SK-N-SH (cell line): ENCODE measurements around the gene ITGAE. TPM values are rescaled to one million over a fixed set of nuclear protein-coding genes. Genes with fewer than 3 reads are reported as not detected.

ENCODE experiments used
- CTCF ChIA-PET: fragments of 300-600, 350-600 bp; formaldehyde crosslinking; extraction: SDS; loops from one replicate; lab custom pipeline; 2021; lab: Yijun Ruan, JAX
- POLR2A ChIA-PET: fragments of 350-600 bp; sonication (Branson Sonifier 250); formaldehyde crosslinking; extraction: SDS; loops from one replicate; lab custom pipeline; 2020; ENCODE audit warnings: antibody characterized with exemption, inconsistent platforms; lab: Yijun Ruan, JAX
- DNase-seq: peaks from one replicate; pipeline ENCODE4 v3.0.0; 2012
- H2AFZ ChIP-seq: fragments of 200-600 bp; sonication (generic); 2 replicates; pipeline ENCODE4 v1.8.1; 2016; ENCODE audit warnings: antibody characterized with exemption, mild to moderate bottlenecking, low read depth
- H3F3A ChIP-seq: fragments of 200-600 bp; sonication (generic); replicated peaks from 2 replicates; pipeline ENCODE3; 2016; ENCODE audit warnings: antibody characterized with exemption, mild to moderate bottlenecking; ENCODE audit not compliant: insufficient read depth
- H3K27ac ChIP-seq, 2 experiments: fragments of 200-500 bp in 1 of 2; fragments of 200-600 bp in 1 of 2; sonication (Bioruptor generic) in 1 of 2; sonication (generic), shearing (Covaris generic) in 1 of 2; 2 replicates each; pipeline versions ENCODE4 v1.5.1 to v1.6.1; 2014 to 2016; ENCODE audit warnings: low read depth in 2 of 2, inconsistent platforms in 1 of 2, low read length in 1 of 2, mild to moderate bottlenecking in 1 of 2, mixed read lengths in 1 of 2
- H3K27me3 ChIP-seq: fragments of 200-600 bp; sonication (generic), shearing (Covaris generic); 2 replicates; pipeline ENCODE4 v1.6.1; 2016; ENCODE audit warnings: mixed run types; ENCODE audit not compliant: insufficient read depth
- H3K36me3 ChIP-seq, 2 experiments: fragments of 200-500 bp in 1 of 2; fragments of 200-600 bp in 1 of 2; sonication (Bioruptor generic) in 1 of 2; sonication (generic) in 1 of 2; replicated peaks in 1 of 2; 2 replicates each; pipeline versions ENCODE3 to v1.5.1; 2014 to 2016; ENCODE audit warnings: low read length in 1 of 2, mild to moderate bottlenecking in 1 of 2; ENCODE audit not compliant: insufficient read depth in 2 of 2, control insufficient read depth in 1 of 2
- H3K4me1 ChIP-seq, 2 experiments: fragments of 200-500 bp in 1 of 2; fragments of 200-600 bp in 1 of 2; sonication (Bioruptor generic) in 1 of 2; sonication (generic), shearing (Covaris generic) in 1 of 2; 2 replicates each; pipeline versions ENCODE4 v1.5.1 to v1.6.1; 2014 to 2016; ENCODE audit warnings: low read depth in 1 of 2, low read length in 1 of 2, mixed run types in 1 of 2; ENCODE audit not compliant: insufficient read depth in 2 of 2, control insufficient read depth in 1 of 2
- H3K4me2 ChIP-seq: fragments of 200-600 bp; sonication (generic), shearing (Covaris generic); 2 replicates; pipeline ENCODE4 v1.6.1; 2017; ENCODE audit warnings: mixed run types
- H3K4me3 ChIP-seq, 2 experiments: fragments of 200-500 bp in 1 of 2; fragments of 200-600 bp in 1 of 2; sonication (Bioruptor generic) in 1 of 2; sonication (generic), shearing (Covaris generic) in 1 of 2; 2 replicates each; pipeline versions ENCODE4 v1.5.1 to v1.8.1; 2014 to 2016; ENCODE audit warnings: low read depth in 2 of 2, inconsistent platforms in 1 of 2, low read length in 1 of 2, mild to moderate bottlenecking in 1 of 2, mixed read lengths in 1 of 2, moderate library complexity in 1 of 2
- H3K79me2 ChIP-seq: fragments of 200-600 bp; sonication (generic); 2 replicates; pipeline ENCODE4 v1.8.1; 2017; ENCODE audit warnings: mild to moderate bottlenecking; ENCODE audit not compliant: insufficient read depth
- H3K9ac ChIP-seq: fragments of 200-600 bp; sonication (generic); 2 replicates; pipeline ENCODE4 v1.6.1; 2017; ENCODE audit warnings: mixed run types
- H3K9me2 ChIP-seq: fragments of 200-600 bp; sonication (generic); 2 replicates; pipeline ENCODE4 v1.6.1; 2017; ENCODE audit warnings: mixed run types
- H3K9me3 ChIP-seq: fragments of 200-600 bp; sonication (generic); 2 replicates; pipeline ENCODE4 v1.6.1; 2017; ENCODE audit warnings: mixed run types, mild to moderate bottlenecking, moderate library complexity
- H4K20me1 ChIP-seq: fragments of 200-600 bp; sonication (generic); 2 replicates; pipeline ENCODE4 v1.6.1; 2017; ENCODE audit warnings: mild to moderate bottlenecking, mixed run types; ENCODE audit not compliant: insufficient read depth
- CHD2 ChIP-seq: fragments of 150-350 bp; IDR thresholded peaks from 2 replicates; pipeline ENCODE4 v1.6.1; 2018; ENCODE audit warnings: low read length; ENCODE audit not compliant: partially characterized antibody
- EZH2phosphoT487 ChIP-seq: fragments of 200-600 bp; sonication (generic); IDR thresholded peaks from 2 replicates; pipeline ENCODE4 v1.6.1; 2017; ENCODE audit warnings: low read depth, mixed run types, mild to moderate bottlenecking, antibody characterized with exemption, moderate library complexity, borderline replicate concordance
- FOSL2 ChIP-seq: IDR thresholded peaks from 2 replicates; pipeline ENCODE4 v1.4.0; 2012; ENCODE audit warnings: low read depth, mild to moderate bottlenecking, moderate library complexity, borderline replicate concordance
- FOXJ3 ChIP-seq: sonication (generic); formaldehyde crosslinking; IDR thresholded peaks from 2 replicates; pipeline ENCODE4 v1.5.1; 2020; ENCODE audit warnings: mild to moderate bottlenecking, missing genetic modification reagents
- FOXM1 ChIP-seq: IDR thresholded peaks from 2 replicates; pipeline ENCODE4 v1.4.0; 2012; ENCODE audit warnings: low read depth, mild to moderate bottlenecking
- GABPA ChIP-seq: IDR thresholded peaks from 2 replicates; pipeline ENCODE4 v1.4.0; 2012; ENCODE audit warnings: low read depth, mild to moderate bottlenecking
- GATA2 ChIP-seq: sonication (generic); formaldehyde crosslinking; IDR thresholded peaks from 2 replicates; pipeline ENCODE4 v1.5.0; 2020; ENCODE audit warnings: mild to moderate bottlenecking, missing genetic modification reagents
- MEF2A ChIP-seq: IDR thresholded peaks from 2 replicates; pipeline ENCODE4 v1.4.0; 2012; ENCODE audit warnings: low read depth, borderline replicate concordance
- NRF1 ChIP-seq: IDR thresholded peaks from 2 replicates; pipeline ENCODE4 v1.6.1; 2012; ENCODE audit warnings: low read depth, mild to moderate bottlenecking, low read length
- REST ChIP-seq: IDR thresholded peaks from 2 replicates; pipeline ENCODE4 v1.6.1; 2012; ENCODE audit warnings: mild to moderate bottlenecking, low read depth, low read length, moderate library complexity
- RXRA ChIP-seq: IDR thresholded peaks from 2 replicates; pipeline ENCODE4 v1.4.0; 2012; ENCODE audit warnings: low read depth, mild to moderate bottlenecking, borderline replicate concordance
- TAF1 ChIP-seq: IDR thresholded peaks from 2 replicates; pipeline ENCODE4 v1.6.1; 2012; ENCODE audit warnings: low read depth, mild to moderate bottlenecking, low read length, moderate library complexity, borderline replicate concordance
- TCF12 ChIP-seq: IDR thresholded peaks from 2 replicates; pipeline ENCODE4 v1.4.0; 2012
- TEAD4 ChIP-seq: IDR thresholded peaks from 2 replicates; pipeline ENCODE4 v1.4.0; 2012; ENCODE audit warnings: mild to moderate bottlenecking, borderline replicate concordance; ENCODE audit not compliant: insufficient read depth
- WGBS: methylation state at CpG from one replicate; pipeline ENCODE4 v1.1.6; 2017; ENCODE audit warnings: low lambda C conversion rate; 5-methylcytosine and 5-hydroxymethylcytosine counted together
- polyA plus RNA-seq, 3 experiments: library from polyadenylated mRNA; depleted of rRNA; stranded (reverse); fragments of >200 nt; gene quantifications; 2 replicates each; pipeline ENCODE4 v1.2.3, GENCODE V29; 2012
- TF ChIP-seq, protein P1 (sequence below): fragments of 200-600 bp; sonication (generic); IDR thresholded peaks from 2 replicates; pipeline ENCODE4 v1.6.1; 2017; ENCODE audit warnings: antibody characterized with exemption, mild to moderate bottlenecking, moderate library complexity

Gene ITGAE
- polyA plus RNA-seq, 1 of the 3 experiments (the other 2 are of a cell fraction) = 56.7 TPM

- CTCF ChIA-PET = interaction anchor here (0.7 to 3.8 kb wide), 3 partner anchors 15 to 21 kb away, joined by 3 to 11 read pairs (median 3); no protein-coding TSS in a partner anchor
- TF ChIP-seq TEAD4 = no peak
- no peak for TF ChIP-seq TCF12
- TF ChIP-seq MEF2A = no peak
- no peak for TF ChIP-seq CHD2
- TF ChIP-seq GATA2 (CRISPR knock-in tag) = no peak
- no peak for TF ChIP-seq RXRA
- TF ChIP-seq EZH2phosphoT487 = no peak
- TF ChIP-seq FOXJ3 (CRISPR knock-in tag) = no peak
- TF ChIP-seq, protein P1, sequence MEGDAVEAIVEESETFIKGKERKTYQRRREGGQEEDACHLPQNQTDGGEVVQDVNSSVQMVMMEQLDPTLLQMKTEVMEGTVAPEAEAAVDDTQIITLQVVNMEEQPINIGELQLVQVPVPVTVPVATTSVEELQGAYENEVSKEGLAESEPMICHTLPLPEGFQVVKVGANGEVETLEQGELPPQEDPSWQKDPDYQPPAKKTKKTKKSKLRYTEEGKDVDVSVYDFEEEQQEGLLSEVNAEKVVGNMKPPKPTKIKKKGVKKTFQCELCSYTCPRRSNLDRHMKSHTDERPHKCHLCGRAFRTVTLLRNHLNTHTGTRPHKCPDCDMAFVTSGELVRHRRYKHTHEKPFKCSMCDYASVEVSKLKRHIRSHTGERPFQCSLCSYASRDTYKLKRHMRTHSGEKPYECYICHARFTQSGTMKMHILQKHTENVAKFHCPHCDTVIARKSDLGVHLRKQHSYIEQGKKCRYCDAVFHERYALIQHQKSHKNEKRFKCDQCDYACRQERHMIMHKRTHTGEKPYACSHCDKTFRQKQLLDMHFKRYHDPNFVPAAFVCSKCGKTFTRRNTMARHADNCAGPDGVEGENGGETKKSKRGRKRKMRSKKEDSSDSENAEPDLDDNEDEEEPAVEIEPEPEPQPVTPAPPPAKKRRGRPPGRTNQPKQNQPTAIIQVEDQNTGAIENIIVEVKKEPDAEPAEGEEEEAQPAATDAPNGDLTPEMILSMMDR = no peak
- no peak for TF ChIP-seq FOXM1
- TF ChIP-seq NRF1 = no peak
- TF ChIP-seq REST = no peak
- no peak for TF ChIP-seq TAF1
- TF ChIP-seq GABPA = no peak
- TF ChIP-seq FOSL2 = no peak
- 72% methylated on average over 13 of the region's 20 CpGs for WGBS
- no peaks in the 10 kb centered on the region for H3K79me2 ChIP-seq
- no peaks in the 10 kb centered on the region; the same call in 1 of the 2 replicates for H3K27me3 ChIP-seq
- DNase-seq = no peak
- H3K9me3 ChIP-seq = no peaks in the 10 kb centered on the region
- no peak overlapping the region for H2AFZ ChIP-seq
- H3K4me3 ChIP-seq = no peak overlapping the region
- no peak overlapping the region for H3K27ac ChIP-seq
- no peak overlapping the region for H3K4me2 ChIP-seq
- H3K9me2 ChIP-seq = no peaks in the 10 kb centered on the region
- H3F3A ChIP-seq = no peaks in the 10 kb centered on the region
- no peaks in the 10 kb centered on the region; a peak in 1 of 4 replicates for H3K4me1 ChIP-seq
- no peaks in the 10 kb centered on the region for H4K20me1 ChIP-seq
- no peak overlapping the region for H3K9ac ChIP-seq
- H3K36me3 ChIP-seq = no peaks in the 10 kb centered on the region
- POLR2A ChIA-PET = no interaction called here
These were observed 45.5 kb downstream of the ITGAE start for GRCh38 chr17:3755335-3756030.
